Activated gamma-delta T cell treated with anti-CD3 and anti-CD28 coated beads, Interleukin-2, amount 50 U/mL, for 16 hours (primary cell): Measurements from ENCODE around the gene HELQ.
"Not testable (repeated sequence)": the region's sequence is repeated elsewhere in the genome, so short reads cannot be mapped to it uniquely, and the experiment has no call there.

Source experiments
- DNase-seq: peaks from one replicate; pipeline ENCODE4 v3.0.0-alpha.2; 2020; ENCODE audit warnings: low read depth

The HELQ gene

DNA sequence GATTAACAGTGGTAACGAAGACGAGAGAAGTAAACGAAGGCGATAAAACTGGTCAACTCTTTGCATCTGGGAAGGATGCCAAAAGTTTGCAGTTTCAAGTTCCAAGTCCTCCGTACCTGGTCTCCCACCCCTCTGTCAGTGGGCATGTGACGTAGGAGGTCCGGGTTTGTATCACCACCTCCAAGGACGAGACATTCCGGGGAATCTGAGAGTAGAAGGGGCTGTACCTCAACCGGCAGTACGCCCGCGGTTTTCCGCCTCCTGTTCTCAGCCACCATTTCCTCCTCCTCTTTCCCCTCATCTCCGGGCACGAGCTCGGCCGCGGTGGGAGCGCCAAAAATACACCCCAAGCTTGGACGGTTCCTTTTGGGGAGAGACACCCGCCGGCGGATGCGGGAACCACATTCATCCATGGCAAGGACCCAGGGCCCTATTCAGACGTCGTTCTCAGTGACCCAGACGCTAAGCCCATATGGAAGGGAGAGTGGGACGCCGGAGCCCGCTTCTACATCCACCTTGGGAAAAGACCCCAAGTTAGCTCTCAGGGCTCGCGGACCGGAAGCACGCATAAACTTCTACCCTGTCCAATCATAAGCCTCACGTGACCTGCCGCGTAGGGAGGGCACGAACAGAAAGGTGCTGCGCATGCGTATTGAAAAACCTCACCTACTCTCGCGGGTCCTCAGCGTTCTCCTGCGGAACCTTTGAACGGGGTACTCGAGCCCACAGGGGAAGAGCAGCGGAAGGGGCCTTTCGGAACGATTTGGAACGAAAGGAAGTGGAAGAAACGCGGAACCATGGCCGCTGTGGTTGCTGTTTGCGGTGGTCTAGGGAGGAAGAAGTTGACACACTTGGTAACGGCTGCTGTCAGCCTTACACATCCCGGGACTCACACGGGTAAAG is at the start of gene HELQ, which contains the start of gene MRPS18C:
TSS of gene HELQ (minus strand) at position 543 of the 903 bp plus-strand sequence. CDS start at position 413, 130 bp downstream.
TSS of gene MRPS18C (plus strand) at position 778 of the 903 bp plus-strand sequence. CDS start at position 798, 20 bp downstream.
- peak; percentile 91 for DNase-seq

GRCh38 chr4:83504996-83505395 is 49.4 kb upstream of the HELQ start:
- DNase-seq = no peak

- DNase-seq = no peak
Measured at GRCh38 chr4:83504503-83504902, 48.9 kb upstream of the HELQ start.

DNA sequence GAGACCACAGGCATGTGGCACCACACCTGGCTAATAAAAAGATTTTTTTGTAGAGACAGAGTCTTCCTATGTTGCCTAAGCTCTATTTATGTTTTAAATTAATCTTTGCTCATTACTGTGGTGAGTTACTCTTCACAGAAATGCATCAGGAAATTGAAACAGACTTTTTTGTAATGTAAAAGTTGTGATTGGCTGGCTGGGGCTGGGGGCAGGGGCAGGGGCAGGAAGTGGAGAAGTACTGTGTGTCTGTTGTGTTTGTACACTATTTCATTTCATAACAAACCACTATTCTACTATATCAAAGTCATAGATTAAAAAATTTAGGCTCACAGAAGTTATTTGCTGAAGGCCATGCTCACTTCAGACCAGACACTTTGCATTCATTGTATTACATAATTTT is 48.4 kb upstream of the HELQ start:
- DNase-seq = no peak

DNA sequence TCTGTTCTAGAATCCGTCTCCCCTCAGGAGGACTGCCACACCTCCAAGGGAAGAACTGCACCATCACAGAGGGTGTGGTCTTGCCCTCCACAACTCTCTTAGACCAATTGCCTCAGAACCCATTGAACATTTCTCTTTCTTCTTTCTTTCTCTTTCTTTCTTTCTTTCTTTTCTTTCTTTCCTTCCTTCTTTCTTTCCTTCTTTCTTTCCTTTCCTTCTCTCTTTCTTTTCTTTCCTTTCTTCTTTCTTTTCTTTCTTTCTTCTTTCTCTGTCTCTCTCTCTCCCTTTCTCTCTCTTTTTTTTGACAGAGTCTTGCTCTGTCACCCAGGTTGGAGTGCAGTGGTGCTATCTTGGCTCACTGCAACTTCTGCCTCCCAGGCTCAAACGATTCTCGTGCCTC is 46.0 kb upstream of the HELQ start:
- DNase-seq = not testable (repeated sequence)

DNA sequence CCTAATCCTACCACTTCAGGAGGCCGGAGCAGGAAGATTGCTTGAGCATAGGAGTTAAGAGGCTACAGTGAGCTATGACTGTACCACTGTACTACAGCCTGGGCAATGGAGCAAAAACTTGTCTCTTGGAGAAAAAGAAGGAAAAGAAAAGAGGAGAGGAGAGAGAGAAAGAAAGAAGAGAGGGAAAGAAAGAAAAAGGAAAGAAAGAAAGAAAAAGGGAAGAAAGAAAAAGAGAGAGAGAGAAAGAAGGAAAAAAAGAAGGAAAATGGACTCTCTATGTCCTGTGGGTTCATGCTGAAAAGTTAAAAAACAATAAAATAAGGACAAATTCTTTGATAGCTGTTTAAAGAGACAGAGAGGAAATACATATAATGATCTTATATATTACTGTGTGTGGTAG is 42.6 kb upstream of the HELQ start:
- DNase-seq = no peak

GRCh38 chr4:83496085-83496917 is 40.7 kb upstream of the HELQ start:
- not testable (repeated sequence) for DNase-seq

- no peak for DNase-seq
Measured at GRCh38 chr4:83490876-83491450, 35.3 kb upstream of the HELQ start.

GRCh38 chr4:83489711-83490326 is 34.2 kb upstream of the HELQ start:
- DNase-seq = no peak

DNA sequence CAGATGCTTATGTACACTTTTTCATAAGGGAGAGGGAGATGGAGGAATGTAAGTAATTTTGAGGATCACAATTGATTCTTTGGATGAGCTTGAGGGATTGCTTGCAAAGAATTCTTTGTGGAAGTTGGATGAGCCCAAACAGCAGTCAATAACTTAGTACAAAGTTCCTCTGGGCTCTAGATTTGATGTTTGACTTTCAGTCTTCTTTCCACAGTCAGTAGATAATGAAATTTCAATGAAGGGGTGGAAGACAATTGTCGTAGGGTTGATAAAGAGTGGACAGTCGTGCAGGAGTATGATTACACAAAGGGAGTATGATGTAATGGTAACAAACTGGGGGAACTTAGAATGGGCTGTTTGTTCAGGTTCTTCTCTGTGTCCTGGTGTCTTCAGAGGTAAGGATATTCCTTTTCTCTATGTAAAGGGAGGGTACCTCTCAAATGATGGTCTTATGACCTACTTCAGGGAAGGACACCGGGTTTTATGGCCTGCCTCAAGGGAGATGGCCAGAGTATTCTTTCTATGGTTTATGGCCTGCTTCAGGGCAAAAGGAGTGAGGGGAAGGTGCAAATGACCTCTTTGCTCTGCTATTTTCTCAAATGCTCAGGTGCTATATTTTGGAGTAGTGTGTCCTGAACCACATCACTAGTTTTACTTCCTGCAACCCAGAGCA is 31.0 kb upstream of the HELQ start:
- DNase-seq = no peak

GRCh38 chr4:83484500-83485461 is 29.2 kb upstream of the HELQ start, which contains the start of gene ABRAXAS1:
Gene ABRAXAS1, minus strand, starts transcription at chr4:83485100. Its CDS starts 28 bp downstream, at chr4:83485072.
- DNase-seq = peak; percentile 87

- DNase-seq = no peak
Measured at GRCh38 chr4:83473966-83474365, 18.3 kb upstream of the HELQ start.

DNA sequence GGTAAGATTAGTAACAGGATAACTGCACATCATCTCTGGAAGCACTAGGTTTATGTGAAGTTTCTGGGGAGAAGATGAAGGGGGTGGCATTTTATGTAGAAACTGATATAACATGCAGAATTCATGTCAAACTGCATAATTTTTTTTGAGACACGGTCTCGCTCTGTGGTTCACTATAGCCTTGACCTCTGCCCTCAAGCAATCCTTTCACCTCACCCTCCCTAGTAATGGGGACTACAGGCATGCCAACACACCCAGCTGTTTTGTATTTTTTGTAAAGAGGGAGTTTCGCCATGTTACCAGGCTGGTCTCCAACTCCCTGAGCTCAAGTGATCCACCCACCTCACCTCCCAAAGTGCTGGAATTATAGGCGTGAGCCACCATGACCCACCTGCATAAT is 17.8 kb upstream of the HELQ start:
- no peak for DNase-seq

DNA sequence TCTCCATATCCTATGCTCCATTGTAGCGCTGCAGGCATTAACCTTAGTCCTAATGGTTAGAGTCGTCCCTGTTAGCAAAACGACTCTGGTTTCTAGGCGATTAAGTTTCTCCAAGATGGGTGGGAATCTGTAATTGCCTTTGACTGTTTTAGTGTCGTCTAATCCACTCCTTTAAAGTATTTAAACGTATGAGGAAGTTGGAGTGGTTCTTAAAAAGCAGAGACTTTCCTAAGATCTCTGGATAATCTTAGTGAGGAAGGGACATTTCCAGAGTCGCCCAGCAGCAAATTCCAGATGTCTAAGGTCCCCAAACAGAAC is 520 bp upstream of the HELQ start:
- DNase-seq = no peak

DNA sequence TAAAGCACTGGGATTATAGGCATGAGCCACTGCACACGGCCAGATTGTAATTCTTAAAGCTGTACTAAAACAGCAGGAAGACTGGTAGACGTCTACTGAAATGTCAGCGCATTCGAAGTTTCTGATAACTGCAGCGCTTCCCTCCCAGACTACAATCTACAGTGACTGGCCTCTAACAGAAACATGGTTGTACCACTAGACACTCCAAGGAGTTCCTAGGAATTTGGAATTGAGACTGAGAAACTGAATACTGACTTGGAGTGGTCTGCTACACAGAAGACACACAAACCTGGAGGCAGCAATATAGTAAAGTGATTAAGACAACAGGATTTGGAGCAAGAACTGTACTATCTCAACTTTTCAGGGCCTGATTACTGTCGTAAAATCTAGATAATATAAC is 937 bp downstream of the HELQ start:
- DNase-seq = no peak

DNA sequence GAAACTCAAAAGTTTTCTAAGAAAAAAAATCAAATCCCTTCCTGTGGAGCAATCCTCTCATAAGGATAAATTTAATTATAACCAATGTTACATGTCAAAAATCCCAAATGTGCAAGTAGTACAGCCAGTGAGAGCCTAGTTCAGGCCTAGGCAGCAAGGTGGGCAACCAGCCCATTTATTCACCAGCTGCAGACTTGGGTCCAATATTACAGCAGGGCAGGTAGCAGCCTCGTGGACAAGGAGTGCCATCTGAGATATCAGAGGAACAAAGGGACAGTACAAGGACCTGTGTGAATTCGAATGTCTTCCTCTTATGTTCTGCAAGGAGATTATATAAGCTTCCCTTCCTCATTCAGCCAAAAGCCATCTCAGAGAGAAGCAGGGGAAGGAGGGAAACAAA is 6.6 kb downstream of the HELQ start:
- DNase-seq = no peak

- no peak for DNase-seq
Measured at GRCh38 chr4:83440899-83441298, 14.7 kb downstream of the HELQ start.

DNA sequence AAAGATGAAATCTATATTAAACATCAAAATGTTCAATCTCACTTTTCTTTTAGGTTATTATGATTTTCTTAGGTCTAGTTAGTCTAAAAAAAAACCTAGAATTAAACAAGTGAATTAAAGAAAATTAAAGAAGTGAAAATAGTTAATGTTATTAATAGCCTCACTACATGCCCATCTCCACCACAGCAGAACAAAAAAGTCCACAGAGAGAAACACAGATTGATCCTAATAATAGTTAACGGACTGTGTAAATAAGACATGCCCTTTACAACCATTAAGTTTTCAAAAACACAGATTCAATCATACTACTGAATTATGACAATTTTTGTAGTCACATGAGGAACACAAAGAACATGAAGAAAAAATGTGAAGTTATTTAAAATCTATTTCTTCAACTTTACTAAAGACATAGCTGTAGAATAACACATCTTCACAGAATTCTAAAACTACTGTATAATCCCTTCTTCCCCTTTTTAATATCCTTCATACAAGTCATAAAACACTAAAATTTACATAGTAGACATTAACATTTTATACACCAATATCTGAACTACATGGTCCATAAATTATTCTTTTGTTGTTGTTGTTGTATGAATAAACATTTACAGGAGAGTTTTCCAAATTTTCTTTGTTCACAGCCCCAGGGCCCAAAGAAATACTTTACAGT is 15.3 kb downstream of the HELQ start:
- no peak for DNase-seq

DNA sequence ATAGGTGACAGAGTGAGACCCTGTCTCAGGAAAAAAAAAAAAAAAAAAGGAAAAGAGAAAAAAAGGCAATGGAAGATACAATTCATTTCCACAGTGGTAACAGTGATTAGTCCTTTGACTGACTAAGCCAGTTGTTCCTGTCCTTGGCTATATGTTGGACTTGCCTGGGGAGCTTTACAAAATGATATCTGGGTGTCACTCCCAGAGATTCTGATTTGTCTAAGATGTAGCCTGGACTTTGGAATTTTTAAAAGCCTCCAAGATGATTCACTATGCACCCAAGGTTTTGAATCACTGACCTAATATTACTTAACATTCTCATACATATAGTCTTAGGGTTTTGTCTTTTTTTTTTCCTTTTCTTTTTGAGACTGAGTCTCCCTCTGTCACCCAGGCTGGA is 16.9 kb downstream of the HELQ start:
- DNase-seq = no peak

DNA sequence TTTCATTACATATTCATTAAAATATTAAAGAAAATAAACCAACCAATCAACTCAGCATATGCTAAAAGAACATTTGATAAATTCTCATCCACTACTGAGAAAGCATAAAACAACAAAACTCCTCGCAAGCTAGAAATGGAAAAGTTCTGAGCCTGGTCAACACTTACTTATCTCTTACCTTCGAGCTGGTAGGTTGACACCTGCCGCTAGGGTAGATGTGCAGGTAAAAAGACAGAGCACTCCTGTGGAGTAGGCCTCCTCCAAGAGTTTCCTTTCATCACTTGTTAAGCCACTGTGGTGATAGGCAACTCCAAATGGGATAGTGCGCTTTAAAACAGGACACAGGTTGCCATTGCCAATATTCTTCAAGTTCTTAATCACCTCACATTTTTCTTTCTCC is 18.9 kb downstream of the HELQ start:
- no peak for DNase-seq
